ENCODE measurements around the gene PAPSS2. TPM values are rescaled to one million over a fixed set of nuclear protein-coding genes. Genes with fewer than 3 reads are reported as not detected.

PAPSS2 gene
- total RNA-seq, 1 experiment from 2014 or later: 24.5 TPM

DNA sequence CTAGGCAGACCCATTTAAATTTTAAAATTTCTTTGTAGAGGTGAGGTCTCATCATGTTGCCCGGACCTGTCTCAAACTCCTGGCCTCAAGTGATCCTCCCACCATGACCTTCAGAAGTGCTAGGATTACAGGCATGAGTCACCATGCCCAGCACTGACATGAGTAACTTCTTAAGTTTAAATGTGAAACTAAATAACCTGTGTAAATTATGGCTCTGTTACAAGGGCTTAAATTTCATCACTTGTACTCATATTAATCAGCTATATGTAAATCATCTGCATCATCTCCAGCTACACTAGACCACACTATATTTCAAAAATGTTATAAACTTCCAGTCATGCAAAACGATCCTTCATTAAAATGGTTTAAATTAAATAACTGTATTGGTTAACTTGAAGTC is 102.2 kb downstream of the PAPSS2 start:
- no peak overlapping the region for H3T11ph ChIP-seq (ENCODE audit: low read length)
- H2BK5ac ChIP-seq (ENCODE audit: insufficient read length, low read length): no peak overlapping the region
- H4K8ac ChIP-seq (replicated peaks; ENCODE audit: insufficient read length, low read depth, low read length): no peak overlapping the region
- Mint-ChIP-seq H3K4me1 (peaks cover 0 to 8% of the 10 kb centered on the region in 2 experiments; a peak in 2 of 4 replicates), H3K27ac (peak overlapping the region in 2 of 3 experiments; percentile 49 to 63; a peak in 1 of 7 replicates), H3K4me3 (no peak overlapping the region), H3K27me3 (ENCODE audit: low read depth) (no peaks in the 10 kb centered on the region), H3K36me3 (ENCODE audit: insufficient read depth in 1 of 3, low read depth in 3 of 3) (peaks cover 4 to 26% (median 18%) of the 10 kb centered on the region in 3 experiments; a peak in 6 of 7 replicates), H3K9me3 (no peaks in the 10 kb centered on the region)
- no peak overlapping the region for H2BK12ac ChIP-seq (ENCODE audit: insufficient read length, low read depth, low read length)
- H4K91ac ChIP-seq (ENCODE audit: insufficient read length, low read depth, low read length): no peak overlapping the region
- no CpG with 5 or more reads among the region's 2 CpGs for WGBS (ENCODE audit: extremely low coverage, insufficient read length, low lambda C conversion rate)
- TF ChIP-seq, protein P1, sequence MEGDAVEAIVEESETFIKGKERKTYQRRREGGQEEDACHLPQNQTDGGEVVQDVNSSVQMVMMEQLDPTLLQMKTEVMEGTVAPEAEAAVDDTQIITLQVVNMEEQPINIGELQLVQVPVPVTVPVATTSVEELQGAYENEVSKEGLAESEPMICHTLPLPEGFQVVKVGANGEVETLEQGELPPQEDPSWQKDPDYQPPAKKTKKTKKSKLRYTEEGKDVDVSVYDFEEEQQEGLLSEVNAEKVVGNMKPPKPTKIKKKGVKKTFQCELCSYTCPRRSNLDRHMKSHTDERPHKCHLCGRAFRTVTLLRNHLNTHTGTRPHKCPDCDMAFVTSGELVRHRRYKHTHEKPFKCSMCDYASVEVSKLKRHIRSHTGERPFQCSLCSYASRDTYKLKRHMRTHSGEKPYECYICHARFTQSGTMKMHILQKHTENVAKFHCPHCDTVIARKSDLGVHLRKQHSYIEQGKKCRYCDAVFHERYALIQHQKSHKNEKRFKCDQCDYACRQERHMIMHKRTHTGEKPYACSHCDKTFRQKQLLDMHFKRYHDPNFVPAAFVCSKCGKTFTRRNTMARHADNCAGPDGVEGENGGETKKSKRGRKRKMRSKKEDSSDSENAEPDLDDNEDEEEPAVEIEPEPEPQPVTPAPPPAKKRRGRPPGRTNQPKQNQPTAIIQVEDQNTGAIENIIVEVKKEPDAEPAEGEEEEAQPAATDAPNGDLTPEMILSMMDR (conservative IDR thresholded peaks at IDR 0.05): no peak
- H3K23me2 ChIP-seq (ENCODE audit: insufficient read length, low read depth, low read length, poor library complexity, severe bottlenecking): no peaks in the 10 kb centered on the region
- H3K56ac ChIP-seq (ENCODE audit: insufficient read length, low read depth, low read length): no peak overlapping the region
- H2AK5ac ChIP-seq (ENCODE audit: insufficient read length, low read length): no peak overlapping the region
- no peak overlapping the region for H2BK120ac ChIP-seq (ENCODE audit: low read depth, low read length, poor library complexity, severe bottlenecking)
- H3K9ac ChIP-seq (ENCODE audit: extremely low read depth, insufficient read length, low read length): no peak overlapping the region
- no peak overlapping the region for H2BK15ac ChIP-seq (ENCODE audit: low read depth, low read length)
- no peak overlapping the region for H3K4ac ChIP-seq (ENCODE audit: low read depth, low read length)
- no peak overlapping the region for H3K18ac ChIP-seq (ENCODE audit: insufficient read length, low read depth, low read length)
- H3K4me2 ChIP-seq (ENCODE audit: insufficient read depth, insufficient read length, low read length): no peak overlapping the region
- H2BK20ac ChIP-seq (ENCODE audit: low read depth, low read length, poor library complexity, severe bottlenecking): no peak overlapping the region
- H3K27me3 ChIP-seq (ENCODE audit: insufficient read depth, low read length): no peaks in the 10 kb centered on the region
- H3K27ac ChIP-seq (ENCODE audit: insufficient read length, low read depth, low read length): no peak overlapping the region
- H3K79me1 ChIP-seq (ENCODE audit: insufficient read depth, low read depth, low read length, poor library complexity, severe bottlenecking): no peaks in the 10 kb centered on the region
- no peak overlapping the region for H3K23ac ChIP-seq (ENCODE audit: insufficient read length, low read depth, low read length)
- no peaks in the 10 kb centered on the region; the same call in 1 of the 2 replicates for H3K4me1 ChIP-seq (ENCODE audit: insufficient read depth, low read length)
- H4K20me1 ChIP-seq (ENCODE audit: control insufficient read depth, insufficient read depth, insufficient read length): no peaks in the 10 kb centered on the region
- no peaks in the 10 kb centered on the region for H3K9me3 ChIP-seq (ENCODE audit: control insufficient read depth, low read depth, low read length)
- no peak overlapping the region for H3K14ac ChIP-seq (ENCODE audit: insufficient read depth, low read length)
- no peak overlapping the region for H2AFZ ChIP-seq (ENCODE audit: low read length)
- no peak for DNase-seq
- H4K5ac ChIP-seq (ENCODE audit: insufficient read length, low read depth, low read length): no peak overlapping the region
- H3K79me2 ChIP-seq (ENCODE audit: insufficient read depth, low read length): no peaks in the 10 kb centered on the region

All from H9 (cell line).